Purkinje cell (primary cell): ENCODE measurements around the gene ASCL1. TPM values are rescaled to one million over a fixed set of nuclear protein-coding genes. Genes with fewer than 3 reads are reported as not detected.

Experiments
- polyA plus RNA-seq: library from polyadenylated mRNA; unstranded; fragments of >200 nt; fragmentation: Nextera tagmentation; gene quantifications from 2 replicates; pipeline ENCODE4 v1.2.1, GENCODE V29; 2014

The ASCL1 gene
- 1.0 and 1.8 TPM in 2 replicates for polyA plus RNA-seq

DNA sequence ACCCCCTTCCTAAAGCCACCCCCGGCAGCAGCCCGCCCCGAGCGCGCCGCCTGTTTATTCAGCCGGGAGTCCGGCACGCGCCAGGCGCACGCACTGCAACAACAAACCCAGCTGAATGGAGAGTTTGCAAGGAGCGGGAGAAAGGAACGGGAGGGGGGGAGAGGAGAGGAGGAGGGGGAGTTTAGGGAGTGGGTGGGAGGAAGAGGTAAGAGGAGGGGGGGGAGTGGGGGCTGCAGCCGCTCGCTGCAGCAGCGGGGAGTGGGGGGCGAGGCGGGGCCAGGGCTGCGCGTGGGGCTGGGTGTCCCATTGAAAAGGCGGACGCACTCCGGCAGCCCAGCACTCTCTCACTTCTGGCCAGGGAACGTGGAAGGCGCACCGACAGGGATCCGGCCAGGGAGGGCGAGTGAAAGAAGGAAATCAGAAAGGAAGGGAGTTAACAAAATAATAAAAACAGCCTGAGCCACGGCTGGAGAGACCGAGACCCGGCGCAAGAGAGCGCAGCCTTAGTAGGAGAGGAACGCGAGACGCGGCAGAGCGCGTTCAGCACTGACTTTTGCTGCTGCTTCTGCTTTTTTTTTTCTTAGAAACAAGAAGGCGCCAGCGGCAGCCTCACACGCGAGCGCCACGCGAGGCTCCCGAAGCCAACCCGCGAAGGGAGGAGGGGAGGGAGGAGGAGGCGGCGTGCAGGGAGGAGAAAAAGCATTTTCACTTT lies at the start of gene ASCL1:
TSS of gene ASCL1 (plus strand) at position 336 of the 712 bp plus-strand sequence. CDS start 571 bp downstream, outside the sequence.

DNA sequence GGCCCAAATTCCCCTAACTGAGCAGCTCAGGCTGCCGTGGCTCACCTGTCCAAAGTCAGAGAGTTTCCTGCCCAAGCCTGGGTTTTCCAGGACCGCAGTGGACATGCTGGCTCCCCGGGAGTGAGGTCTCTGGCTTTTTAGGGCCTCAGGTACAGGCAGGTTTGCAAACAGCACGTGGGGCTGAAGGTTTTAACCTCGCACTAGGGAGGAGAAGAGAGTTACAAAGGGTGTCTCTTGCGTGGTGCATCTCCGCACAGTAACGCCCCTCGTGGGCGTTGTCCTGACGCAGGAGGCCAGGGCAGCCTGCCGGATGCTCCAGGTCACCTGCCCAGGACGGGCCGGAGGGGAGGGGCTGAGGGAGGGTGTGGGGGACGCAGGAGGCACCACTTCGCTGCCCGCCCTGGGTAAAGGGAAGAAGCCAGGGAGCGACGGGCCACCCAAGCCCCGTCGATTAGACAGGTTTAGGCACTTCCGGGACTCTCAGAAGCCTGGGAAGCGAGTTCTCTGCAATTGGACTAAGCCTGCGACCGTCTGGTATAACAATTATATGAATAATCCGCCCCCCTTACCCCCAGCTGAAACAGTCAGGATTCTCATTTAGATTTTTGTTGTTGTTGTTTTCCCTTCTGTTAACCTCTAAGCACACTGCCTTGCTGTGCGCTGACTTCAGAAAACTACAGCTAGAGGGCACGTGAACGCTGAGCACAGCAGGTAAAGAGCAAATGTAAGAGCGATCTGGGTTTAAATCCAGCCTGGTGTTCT lies 40.3 kb upstream of the ASCL1 start, which contains the start of gene PAH:
TSS of gene PAH (minus strand) at position 219 of the 762 bp plus-strand sequence. CDS start at position 105, 114 bp downstream.

Other genes starting within 250 kb of the ASCL1 start
- gene PAH, start 40.4 kb upstream of the ASCL1 start, polyA plus RNA-seq, result 4.4 and 5.8 TPM in 2 replicates